ENCODE results near the gene CARNS1. TPM values are rescaled to one million over a fixed set of nuclear protein-coding genes. Genes with fewer than 3 reads are reported as not detected.

Gene CARNS1
- total and polyA plus RNA-seq, 2 donors (not counting 1 experiment from before 2014, with no cell fraction given), result 0.05 to 0.17 TPM

- Histone ChIP-seq H3K27ac (ENCODE audit: insufficient read depth, low read length) (peak overlapping the region; percentile 27), H3K4me1 (ENCODE audit: control insufficient read depth, extremely low read depth, insufficient read depth, low read length) (peaks cover 5% of the 10 kb centered on the region), H2AFZ (ENCODE audit: low read length) (peak overlapping the region; percentile 59), H3K27me3 (ENCODE audit: control insufficient read depth, insufficient read depth, low read length) (peaks cover 1% of the 10 kb centered on the region), H4K20me1 (ENCODE audit: control insufficient read depth, extremely low read depth, insufficient read depth, low read length) (no peaks in the 10 kb centered on the region), H3K4me2 (ENCODE audit: extremely low read depth, insufficient read depth, low read length) (peak overlapping the region; percentile 85), H3K79me2 (ENCODE audit: control insufficient read depth, insufficient read depth, low read length) (no peaks in the 10 kb centered on the region), H3K9ac (ENCODE audit: insufficient read depth, low read length) (peak overlapping the region; percentile 69), H3K9me3 (ENCODE audit: control insufficient read depth, insufficient read depth, low read depth, low read length) (no peaks in the 10 kb centered on the region), H3K4me3 (replicated peaks in 1 of 4; ENCODE audit: control extremely low read depth in 1 of 4, insufficient read depth in 1 of 4, low read depth in 3 of 4, low read length in 4 of 4) (peak overlapping the region in 3 of 4 experiments; percentile 27 to 55 (median 47)), H3K36me3 (ENCODE audit: control insufficient read depth, insufficient read depth, low read length) (no peaks in the 10 kb centered on the region)
- TF ChIP-seq CTCF (conservative IDR thresholded peaks at IDR 0.05 in 1 of 2, IDR thresholded peaks at IDR 0.05 in 1 of 2; ENCODE audit: low read depth in 1 of 2, low read length in 2 of 2) (no peak), EZH2 (IDR thresholded peaks at IDR 0.05; ENCODE audit: low read length, missing control alignments) (no peak)
- no peak for DNase-seq (ENCODE audit: low read depth in 2 of 2)
Measured at GRCh38 chr11:67420147-67420645, 4.7 kb downstream of the CARNS1 start.

- peak; percentile 82 to 84 for DNase-seq (ENCODE audit: low read depth in 2 of 2)
- H3K4me2 ChIP-seq (ENCODE audit: extremely low read depth, insufficient read depth, low read length), result peak overlapping the region; percentile 85
- H3K79me2 ChIP-seq (ENCODE audit: control insufficient read depth, insufficient read depth, low read length), result no peaks in the 10 kb centered on the region
- H3K27ac ChIP-seq (ENCODE audit: insufficient read depth, low read length), result peak overlapping the region; percentile 27
- H3K9me3 ChIP-seq (ENCODE audit: control insufficient read depth, insufficient read depth, low read depth, low read length), result no peaks in the 10 kb centered on the region
- H3K36me3 ChIP-seq (ENCODE audit: control insufficient read depth, insufficient read depth, low read length), result no peaks in the 10 kb centered on the region
- peak overlapping the region; percentile 59 for H2AFZ ChIP-seq (ENCODE audit: low read length)
- peak overlapping the region in 2 of 4 experiments; percentile 47 to 55 for H3K4me3 ChIP-seq (replicated peaks in 1 of 4; ENCODE audit: control extremely low read depth in 1 of 4, insufficient read depth in 1 of 4, low read depth in 3 of 4, low read length in 4 of 4)
- TF ChIP-seq EZH2 (IDR thresholded peaks at IDR 0.05; ENCODE audit: low read length, missing control alignments) (no peak), CTCF (conservative IDR thresholded peaks at IDR 0.05 in 1 of 2, IDR thresholded peaks at IDR 0.05 in 1 of 2; ENCODE audit: low read depth in 1 of 2, low read length in 2 of 2) (no peak)
- peak overlapping the region; percentile 69 for H3K9ac ChIP-seq (ENCODE audit: insufficient read depth, low read length)
- no peaks in the 10 kb centered on the region for H3K27me3 ChIP-seq (ENCODE audit: control insufficient read depth, insufficient read depth, low read length)
- no peaks in the 10 kb centered on the region for H4K20me1 ChIP-seq (ENCODE audit: control insufficient read depth, extremely low read depth, insufficient read depth, low read length)
- peaks cover 5% of the 10 kb centered on the region for H3K4me1 ChIP-seq (ENCODE audit: control insufficient read depth, extremely low read depth, insufficient read depth, low read length)
Measured at GRCh38 chr11:67420646-67421429, 5.4 kb downstream of the CARNS1 start.

- Histone ChIP-seq H3K79me2 (ENCODE audit: control insufficient read depth, insufficient read depth, low read length) (no peaks in the 10 kb centered on the region), H3K27me3 (ENCODE audit: control insufficient read depth, insufficient read depth, low read length) (no peaks in the 10 kb centered on the region), H3K4me3 (replicated peaks in 1 of 4; ENCODE audit: control extremely low read depth in 1 of 4, insufficient read depth in 1 of 4, low read depth in 3 of 4, low read length in 4 of 4) (peak overlapping the region in 1 of 4 experiments; percentile 28), H3K27ac (ENCODE audit: insufficient read depth, low read length) (no peak overlapping the region), H3K4me1 (ENCODE audit: control insufficient read depth, extremely low read depth, insufficient read depth, low read length) (peaks cover 5% of the 10 kb centered on the region), H4K20me1 (ENCODE audit: control insufficient read depth, extremely low read depth, insufficient read depth, low read length) (no peaks in the 10 kb centered on the region), H3K4me2 (ENCODE audit: extremely low read depth, insufficient read depth, low read length) (no peak overlapping the region), H3K9me3 (ENCODE audit: control insufficient read depth, insufficient read depth, low read depth, low read length) (no peaks in the 10 kb centered on the region), H3K9ac (ENCODE audit: insufficient read depth, low read length) (no peak overlapping the region), H2AFZ (ENCODE audit: low read length) (no peak overlapping the region), H3K36me3 (ENCODE audit: control insufficient read depth, insufficient read depth, low read length) (no peaks in the 10 kb centered on the region)
- DNase-seq (ENCODE audit: low read depth in 2 of 2), result no peak
- TF ChIP-seq EZH2 (IDR thresholded peaks at IDR 0.05; ENCODE audit: low read length, missing control alignments) (no peak), CTCF (conservative IDR thresholded peaks at IDR 0.05 in 1 of 2, IDR thresholded peaks at IDR 0.05 in 1 of 2; ENCODE audit: low read depth in 1 of 2, low read length in 2 of 2) (no peak)
Measured at GRCh38 chr11:67421430-67422031, 6.1 kb downstream of the CARNS1 start.

All from fibroblast of lung (primary cell).